ENCODE measurements around the gene GRHL3. TPM values are rescaled to one million over a fixed set of nuclear protein-coding genes. Genes with fewer than 3 reads are reported as not detected.
A peak's percentile ranks its signal among the peaks of the same experiment; 100 is the strongest.

The GRHL3 gene
- total RNA-seq, 1 donor from 2014 or later: not detected

GRCh38 chr1:24292887-24293286, 26.3 kb upstream of the GRHL3 start:
- no peak for DNase-seq (ENCODE audit: low read depth in 2 of 2)

GRCh38 chr1:24293392-24294227, 25.5 kb upstream of the GRHL3 start:
- DNase-seq (ENCODE audit: low read depth in 2 of 2): no peak

- DNase-seq (ENCODE audit: low read depth in 2 of 2): peak in 1 of 2 donors; percentile 85
These were observed 24.9 kb upstream of the GRHL3 start for GRCh38 chr1:24294228-24294672.

- peak; percentile 66 to 85 for DNase-seq (ENCODE audit: low read depth in 2 of 2)
These were observed 24.3 kb upstream of the GRHL3 start for GRCh38 chr1:24294716-24295371.

GRCh38 chr1:24295535-24295934, 23.6 kb upstream of the GRHL3 start:
- DNase-seq (ENCODE audit: low read depth in 2 of 2): no peak

GRCh38 chr1:24297187-24297851, 21.8 kb upstream of the GRHL3 start:
- DNase-seq (ENCODE audit: low read depth in 2 of 2): no peak

- no peak for DNase-seq (ENCODE audit: low read depth in 2 of 2)
These were observed 21.3 kb upstream of the GRHL3 start for GRCh38 chr1:24297852-24298232.

- no peak for DNase-seq (ENCODE audit: low read depth in 2 of 2)
These were observed 20.6 kb upstream of the GRHL3 start for GRCh38 chr1:24298606-24299005.

- no peak for DNase-seq (ENCODE audit: low read depth in 2 of 2)
These were observed 19.3 kb upstream of the GRHL3 start for GRCh38 chr1:24299901-24300300.

- no peak for DNase-seq (ENCODE audit: low read depth in 2 of 2)
These were observed 18.0 kb upstream of the GRHL3 start for GRCh38 chr1:24300971-24301784.

GRCh38 chr1:24301785-24302175, 17.4 kb upstream of the GRHL3 start:
- DNase-seq (ENCODE audit: low read depth in 2 of 2): peak in 1 of 2 donors; percentile 61

- no peak for DNase-seq (ENCODE audit: low read depth in 2 of 2)
These were observed 16.9 kb upstream of the GRHL3 start for GRCh38 chr1:24302209-24302611.

- no peak for DNase-seq (ENCODE audit: low read depth in 2 of 2)
These were observed 15.6 kb upstream of the GRHL3 start for GRCh38 chr1:24303600-24303999.

- DNase-seq (ENCODE audit: low read depth in 2 of 2): no peak
These were observed 14.4 kb upstream of the GRHL3 start for GRCh38 chr1:24304763-24305162.

- DNase-seq (ENCODE audit: low read depth in 2 of 2): peak in 1 of 2 donors; percentile 25
These were observed 10.7 kb upstream of the GRHL3 start for GRCh38 chr1:24308365-24309015.

GRCh38 chr1:24309762-24310485, 9.2 kb upstream of the GRHL3 start:
- no peak for DNase-seq (ENCODE audit: low read depth in 2 of 2)

GRCh38 chr1:24311234-24311633, 7.9 kb upstream of the GRHL3 start:
- no peak for DNase-seq (ENCODE audit: low read depth in 2 of 2)

- no peak for DNase-seq (ENCODE audit: low read depth in 2 of 2)
These were observed 7.4 kb upstream of the GRHL3 start for GRCh38 chr1:24311741-24312140.

- DNase-seq (ENCODE audit: low read depth in 2 of 2): no peak
These were observed 3.8 kb upstream of the GRHL3 start for GRCh38 chr1:24315391-24315790.

- no peak for DNase-seq (ENCODE audit: low read depth in 2 of 2)
These were observed 2.5 kb upstream of the GRHL3 start for GRCh38 chr1:24316645-24317044.
